Mammary epithelial cell (primary cell): ENCODE results near the gene ASB1.

Experiments
- EZH2 ChIP-seq: IDR thresholded peaks from 2 replicates; pipeline ENCODE4 v1.6.1; 2012; ENCODE audit warnings: low read length, inconsistent platforms, borderline replicate concordance
- TF ChIP-seq, protein P1 (sequence below), 2 donors: IDR thresholded peaks in 1 of 2; conservative IDR thresholded peaks in 1 of 2; 2 replicates each; pipeline ENCODE4 v1.5.1; 2011 to 2012; ENCODE audit warnings: inconsistent platforms in 2 of 2, low read length in 2 of 2, mild to moderate bottlenecking in 2 of 2, control low read depth in 1 of 2, low read depth in 1 of 2; ENCODE audit not compliant: insufficient read depth in 1 of 2; ENCODE audit errors: extremely low read depth in 1 of 2

DNA sequence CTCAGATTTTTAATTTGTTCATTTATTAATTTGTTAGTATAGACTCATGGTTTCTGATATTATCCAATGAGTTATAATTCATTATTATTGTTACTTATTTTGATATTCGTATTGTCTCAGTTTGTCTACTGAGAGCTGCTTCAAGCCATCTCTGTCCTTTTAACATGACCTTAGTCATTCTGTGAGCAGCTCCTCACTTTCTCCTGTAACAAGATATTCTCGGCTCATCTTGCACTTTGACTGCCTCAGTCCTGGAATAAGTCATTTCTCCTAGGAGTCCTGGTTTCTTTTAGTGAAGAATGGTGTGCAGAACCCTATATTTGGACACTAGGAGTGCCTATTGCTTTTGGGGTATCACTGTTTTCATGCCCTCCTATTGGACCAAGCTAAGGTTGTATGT is 13.2 kb downstream of the ASB1 start:
- TF ChIP-seq, protein P1, sequence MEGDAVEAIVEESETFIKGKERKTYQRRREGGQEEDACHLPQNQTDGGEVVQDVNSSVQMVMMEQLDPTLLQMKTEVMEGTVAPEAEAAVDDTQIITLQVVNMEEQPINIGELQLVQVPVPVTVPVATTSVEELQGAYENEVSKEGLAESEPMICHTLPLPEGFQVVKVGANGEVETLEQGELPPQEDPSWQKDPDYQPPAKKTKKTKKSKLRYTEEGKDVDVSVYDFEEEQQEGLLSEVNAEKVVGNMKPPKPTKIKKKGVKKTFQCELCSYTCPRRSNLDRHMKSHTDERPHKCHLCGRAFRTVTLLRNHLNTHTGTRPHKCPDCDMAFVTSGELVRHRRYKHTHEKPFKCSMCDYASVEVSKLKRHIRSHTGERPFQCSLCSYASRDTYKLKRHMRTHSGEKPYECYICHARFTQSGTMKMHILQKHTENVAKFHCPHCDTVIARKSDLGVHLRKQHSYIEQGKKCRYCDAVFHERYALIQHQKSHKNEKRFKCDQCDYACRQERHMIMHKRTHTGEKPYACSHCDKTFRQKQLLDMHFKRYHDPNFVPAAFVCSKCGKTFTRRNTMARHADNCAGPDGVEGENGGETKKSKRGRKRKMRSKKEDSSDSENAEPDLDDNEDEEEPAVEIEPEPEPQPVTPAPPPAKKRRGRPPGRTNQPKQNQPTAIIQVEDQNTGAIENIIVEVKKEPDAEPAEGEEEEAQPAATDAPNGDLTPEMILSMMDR (conservative IDR thresholded peaks at IDR 0.05 in 1 of 2, IDR thresholded peaks at IDR 0.05 in 1 of 2; ENCODE audit: extremely low read depth in 1 of 2, insufficient read depth in 1 of 2, low read depth in 1 of 2, low read length in 2 of 2), result no peak
- no peak for TF ChIP-seq EZH2
